Measurements from ENCODE around the gene HRH3. TPM values are rescaled to one million over a fixed set of nuclear protein-coding genes. Genes with fewer than 3 reads are reported as not detected.

The HRH3 gene
- total RNA-seq, 1 donor from 2014 or later, result not detected

- H3K27me3 ChIP-seq (ENCODE audit: low read depth), result peaks cover 94% of the 10 kb centered on the region
- intact Hi-C loops (cut with micrococcal nuclease), result no loop called here
- H3K4me3 ChIP-seq, result no peak overlapping the region
- no peaks in the 10 kb centered on the region for H3K36me3 ChIP-seq
- TF ChIP-seq, protein P1, sequence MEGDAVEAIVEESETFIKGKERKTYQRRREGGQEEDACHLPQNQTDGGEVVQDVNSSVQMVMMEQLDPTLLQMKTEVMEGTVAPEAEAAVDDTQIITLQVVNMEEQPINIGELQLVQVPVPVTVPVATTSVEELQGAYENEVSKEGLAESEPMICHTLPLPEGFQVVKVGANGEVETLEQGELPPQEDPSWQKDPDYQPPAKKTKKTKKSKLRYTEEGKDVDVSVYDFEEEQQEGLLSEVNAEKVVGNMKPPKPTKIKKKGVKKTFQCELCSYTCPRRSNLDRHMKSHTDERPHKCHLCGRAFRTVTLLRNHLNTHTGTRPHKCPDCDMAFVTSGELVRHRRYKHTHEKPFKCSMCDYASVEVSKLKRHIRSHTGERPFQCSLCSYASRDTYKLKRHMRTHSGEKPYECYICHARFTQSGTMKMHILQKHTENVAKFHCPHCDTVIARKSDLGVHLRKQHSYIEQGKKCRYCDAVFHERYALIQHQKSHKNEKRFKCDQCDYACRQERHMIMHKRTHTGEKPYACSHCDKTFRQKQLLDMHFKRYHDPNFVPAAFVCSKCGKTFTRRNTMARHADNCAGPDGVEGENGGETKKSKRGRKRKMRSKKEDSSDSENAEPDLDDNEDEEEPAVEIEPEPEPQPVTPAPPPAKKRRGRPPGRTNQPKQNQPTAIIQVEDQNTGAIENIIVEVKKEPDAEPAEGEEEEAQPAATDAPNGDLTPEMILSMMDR (IDR thresholded peaks at IDR 0.05; ENCODE audit: borderline replicate concordance), result no peak
- no peak for DNase-seq
- H3K27ac ChIP-seq (replicated peaks), result no peak overlapping the region
- no peaks in the 10 kb centered on the region for H3K9me3 ChIP-seq (replicated peaks)
- H3K4me1 ChIP-seq, result peaks cover 21% of the 10 kb centered on the region
Measured at GRCh38 chr20:62222266-62222850, 2.3 kb upstream of the HRH3 start.

GRCh38 chr20:62220666-62221568 is 839 bp upstream of the HRH3 start:
- intact Hi-C loops (cut with micrococcal nuclease), result no loop called here
- no peaks in the 10 kb centered on the region for H3K36me3 ChIP-seq
- peaks cover 96% of the 10 kb centered on the region for H3K27me3 ChIP-seq (ENCODE audit: low read depth)
- TF ChIP-seq, protein P1 (IDR thresholded peaks at IDR 0.05; ENCODE audit: borderline replicate concordance), result no peak
- no peak for DNase-seq
- peaks cover 21% of the 10 kb centered on the region for H3K4me1 ChIP-seq
- H3K4me3 ChIP-seq, result peak overlapping the region; percentile 56
- H3K9me3 ChIP-seq (replicated peaks), result no peaks in the 10 kb centered on the region
- no peak overlapping the region for H3K27ac ChIP-seq (replicated peaks)

DNA sequence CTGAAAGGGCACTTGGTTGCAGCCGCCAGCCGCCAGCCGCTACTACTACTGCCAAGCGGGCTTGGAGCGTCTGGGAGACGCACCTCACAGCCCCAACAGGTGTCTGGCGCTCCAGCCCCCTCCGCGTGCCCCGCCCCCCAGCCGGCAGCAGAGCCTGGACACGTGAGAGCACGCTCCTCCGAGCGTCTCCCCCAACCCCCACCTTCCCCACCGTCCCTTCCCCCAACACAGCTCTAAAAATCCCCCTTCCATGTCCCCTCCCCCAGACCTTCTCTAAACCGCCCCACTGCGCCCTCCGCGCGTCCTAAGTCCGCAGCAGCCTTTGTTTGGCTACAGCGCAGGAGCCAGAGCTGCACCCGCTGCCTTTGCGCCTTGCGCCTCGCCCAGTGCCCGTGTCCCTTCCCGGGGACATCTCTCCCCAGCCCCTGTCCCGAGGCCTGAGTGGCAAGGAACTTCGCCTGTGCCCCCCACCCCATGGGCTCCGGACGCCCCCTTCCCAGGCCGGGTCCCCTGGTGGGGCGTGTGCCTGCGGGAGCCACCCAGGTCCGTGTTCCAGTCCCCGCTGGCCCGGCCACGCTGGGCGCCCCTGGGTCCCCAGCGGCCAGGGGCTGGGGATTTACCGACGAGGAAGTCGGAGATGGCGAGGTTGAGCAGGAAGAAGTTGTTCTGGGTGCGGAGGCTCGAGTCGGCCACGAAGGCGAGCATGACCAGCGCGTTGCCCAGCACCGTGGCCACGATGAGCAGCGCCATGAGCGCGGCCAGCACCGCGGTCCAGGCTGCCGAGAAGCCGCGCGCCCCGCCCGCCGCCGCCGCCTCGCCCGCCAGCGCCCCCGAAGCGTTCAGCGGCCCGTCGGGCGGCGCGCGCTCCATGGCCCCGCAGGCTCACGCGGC is 732 bp downstream of the HRH3 start:
- DNase-seq, result no peak
- H3K9me3 ChIP-seq (replicated peaks), result no peaks in the 10 kb centered on the region
- TF ChIP-seq, protein P1 (IDR thresholded peaks at IDR 0.05; ENCODE audit: borderline replicate concordance), result no peak
- peak overlapping the region; percentile 56 for H3K4me3 ChIP-seq
- intact Hi-C loops (cut with micrococcal nuclease), result no loop called here
- H3K36me3 ChIP-seq, result no peaks in the 10 kb centered on the region
- no peak overlapping the region for H3K27ac ChIP-seq (replicated peaks)
- peaks cover 98% of the 10 kb centered on the region for H3K27me3 ChIP-seq (ENCODE audit: low read depth)
- peaks cover 21% of the 10 kb centered on the region for H3K4me1 ChIP-seq

DNA sequence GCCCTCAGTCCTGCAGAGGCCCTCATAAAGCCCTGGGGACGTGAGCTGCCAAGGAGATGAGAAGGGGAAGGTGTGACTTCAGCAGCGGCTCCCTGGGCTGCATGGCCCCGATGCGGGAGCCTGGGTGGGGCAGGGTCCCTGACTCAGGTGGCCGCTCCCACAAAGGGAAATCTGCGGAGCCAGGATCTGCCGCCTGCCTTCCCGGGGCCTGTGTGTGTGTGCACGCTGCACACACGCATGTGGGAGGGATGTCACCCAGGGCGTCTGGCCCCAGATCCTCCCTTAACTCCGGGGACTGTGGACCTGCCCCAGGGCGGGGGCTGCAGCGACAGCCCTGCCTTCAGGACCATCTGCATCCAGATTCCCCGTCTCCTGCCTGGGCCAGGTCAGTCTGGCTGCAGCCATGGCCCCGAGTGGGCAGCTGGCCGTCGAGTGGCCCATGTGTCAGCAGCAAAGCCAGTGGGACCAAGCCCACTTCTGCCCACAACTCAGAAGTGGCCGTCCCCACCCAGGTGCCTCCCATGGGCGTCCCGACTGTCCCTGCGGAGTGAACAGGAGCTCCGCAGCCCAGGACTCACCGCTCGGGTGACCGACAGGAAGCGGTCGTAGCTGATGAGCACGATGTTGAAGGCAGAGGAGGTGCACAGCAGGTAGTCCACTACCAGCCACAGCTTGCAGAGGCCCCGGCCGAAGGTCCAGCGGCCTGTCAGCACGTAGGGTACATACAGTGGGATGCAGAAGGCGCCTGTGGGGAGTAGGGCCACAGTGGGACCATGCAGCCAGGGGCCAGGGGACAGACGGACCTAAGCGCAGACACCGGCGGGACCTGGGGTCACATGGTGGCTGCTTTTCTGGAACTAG is 1.9 kb downstream of the HRH3 start:
- peaks cover 21% of the 10 kb centered on the region for H3K4me1 ChIP-seq
- no peaks in the 10 kb centered on the region for H3K36me3 ChIP-seq
- H3K4me3 ChIP-seq, result no peak overlapping the region
- peaks cover 94% of the 10 kb centered on the region for H3K27me3 ChIP-seq (ENCODE audit: low read depth)
- intact Hi-C loops (cut with micrococcal nuclease), result no loop called here
- H3K9me3 ChIP-seq (replicated peaks), result no peaks in the 10 kb centered on the region
- no peak for DNase-seq
- TF ChIP-seq, protein P1 (IDR thresholded peaks at IDR 0.05; ENCODE audit: borderline replicate concordance), result no peak
- no peak overlapping the region for H3K27ac ChIP-seq (replicated peaks)

Data from left ventricle myocardium inferior (tissue), 1 donor.